ENCODE data around the gene NIPA2. TPM values are rescaled to one million over a fixed set of nuclear protein-coding genes. Genes with fewer than 3 reads are reported as not detected.

NIPA2 gene
- total RNA-seq, 1 donor: 69.1 TPM

DNA sequence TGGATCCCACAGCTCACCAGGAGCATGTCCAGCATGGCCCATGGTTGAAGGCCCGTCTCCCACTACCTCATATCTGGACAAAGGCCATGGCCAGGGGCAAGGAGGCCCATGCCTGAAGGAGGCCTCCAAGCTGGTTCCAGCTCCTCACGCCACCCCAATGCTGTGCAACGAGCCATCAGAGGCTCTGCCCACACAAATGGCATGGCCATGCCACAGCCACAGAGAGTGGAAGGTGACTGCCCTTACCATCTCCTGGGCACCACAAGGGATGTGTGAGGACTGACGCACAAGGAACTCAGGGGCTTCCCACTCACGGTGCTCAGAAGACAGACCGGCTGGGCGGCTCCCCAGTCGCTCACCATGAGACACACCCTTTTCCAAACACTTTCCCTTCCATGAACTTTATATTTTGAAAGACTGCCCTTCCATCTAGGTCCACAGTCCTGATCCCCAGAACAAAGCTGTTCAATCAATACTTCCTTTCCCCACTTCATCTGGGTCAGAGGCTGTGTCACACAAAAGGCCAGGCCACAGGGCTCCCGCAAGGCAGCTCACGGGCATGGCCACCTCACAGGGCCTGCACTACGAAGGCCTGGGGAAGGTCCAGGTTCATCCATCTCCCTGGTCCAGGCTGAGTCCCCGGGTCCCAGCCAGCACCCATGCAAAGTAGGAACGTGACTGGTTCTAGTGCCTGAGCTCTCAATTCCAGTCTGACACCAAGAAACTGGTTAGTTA lies 75.3 kb downstream of the NIPA2 start:
- no peak for DNase-seq (ENCODE audit: low read depth)
- no peak overlapping the region for H3K4me3 ChIP-seq (ENCODE audit: low read depth, low read length)
- no peak for TF ChIP-seq CTCF (IDR thresholded peaks at IDR 0.05; ENCODE audit: insufficient read depth, low read depth, low read length)

GRCh38 chr15:22915866-22916515 lies 77.5 kb downstream of the NIPA2 start:
- no peak for TF ChIP-seq CTCF (IDR thresholded peaks at IDR 0.05; ENCODE audit: insufficient read depth, low read depth, low read length)
- H3K4me3 ChIP-seq (ENCODE audit: low read depth, low read length): no peak overlapping the region
- no peak for DNase-seq (ENCODE audit: low read depth)

- H3K4me3 ChIP-seq (ENCODE audit: low read depth, low read length): no peak overlapping the region
- no peak for TF ChIP-seq CTCF (IDR thresholded peaks at IDR 0.05; ENCODE audit: insufficient read depth, low read depth, low read length)
- no peak for DNase-seq (ENCODE audit: low read depth)
Observed at GRCh38 chr15:22916606-22917350, 78.3 kb downstream of the NIPA2 start.

DNA sequence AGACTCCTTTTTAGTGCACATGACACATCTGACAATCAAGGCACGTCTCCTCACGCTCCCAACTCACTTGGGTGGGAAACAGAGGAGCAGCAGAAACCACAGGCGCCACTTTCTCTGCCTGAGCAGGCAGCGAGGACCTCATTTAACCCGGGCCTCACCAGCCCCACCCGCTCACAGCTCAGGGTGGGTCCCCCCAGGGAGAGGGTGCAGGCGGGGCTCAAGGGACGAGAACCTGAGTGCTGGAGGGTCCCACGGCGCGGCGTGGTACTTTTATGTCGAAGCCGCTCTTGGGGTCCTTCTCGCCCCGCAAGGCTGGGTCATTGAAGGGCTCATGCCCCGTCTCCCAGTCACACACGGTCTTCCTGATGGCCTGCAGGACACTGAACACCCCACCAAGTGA lies 79.1 kb downstream of the NIPA2 start:
- H3K4me3 ChIP-seq (ENCODE audit: low read depth, low read length): no peak overlapping the region
- TF ChIP-seq CTCF (IDR thresholded peaks at IDR 0.05; ENCODE audit: insufficient read depth, low read depth, low read length): no peak
- DNase-seq (ENCODE audit: low read depth): no peak

Other genes starting within 250 kb of the NIPA2 start
- 6.8 and 8.2 TPM in 2 replicates for gene NIPA1, start 52.0 kb upstream of the NIPA2 start, total RNA-seq
- gene CYFIP1, start 141.7 kb downstream of the NIPA2 start, total RNA-seq: 89.9 and 108 TPM in 2 replicates
- 21.3 and 31.1 TPM in 2 replicates for gene TUBGCP5, start 200.9 kb downstream of the NIPA2 start, total RNA-seq

Data from fibroblast of villous mesenchyme (primary cell).